HG03520 (cell line): ENCODE results near the gene KRT20.
"Not testable (repeated sequence)": the region's sequence is repeated elsewhere in the genome, so short reads cannot be mapped to it uniquely, and the experiment has no call there.

Experiments
- ATAC-seq: cut with Tn5 transposase; IDR thresholded peaks from one replicate; pipeline ENCODE4 v1.9.1; 2021; ENCODE audit warnings: mild to moderate bottlenecking, moderate library complexity; ENCODE audit not compliant: unreplicated experiment

KRT20 gene

GRCh38 chr17:40901981-40902474 is 17.0 kb upstream of the KRT20 start:
- no peak for ATAC-seq

- no peak for ATAC-seq
Observed at GRCh38 chr17:40900809-40901356, 15.8 kb upstream of the KRT20 start.

DNA sequence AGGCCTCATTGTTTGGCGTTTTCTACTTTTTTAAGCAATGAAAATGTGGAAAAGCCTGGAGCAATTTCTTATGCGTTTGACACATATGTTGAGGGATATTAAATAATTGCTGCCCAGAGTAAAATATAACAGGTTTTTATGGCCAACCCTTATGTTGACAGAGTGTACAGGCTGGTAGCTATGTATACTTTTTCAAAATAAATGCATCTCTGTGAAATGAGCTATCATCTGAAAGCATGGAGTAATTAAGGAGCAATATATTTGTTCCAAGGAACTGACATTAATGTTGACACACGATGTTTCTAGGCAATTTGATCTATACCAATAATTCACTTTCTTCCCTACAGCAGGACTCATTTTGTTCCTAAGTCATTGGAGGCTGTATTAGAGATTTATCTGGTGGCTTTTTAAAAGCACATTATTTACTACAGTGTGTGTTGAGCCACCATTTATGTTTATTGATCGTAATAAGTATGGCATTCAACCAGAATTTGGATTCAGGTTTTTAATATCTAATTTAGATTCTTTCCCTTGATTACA is 11.9 kb upstream of the KRT20 start:
- ATAC-seq = no peak

DNA sequence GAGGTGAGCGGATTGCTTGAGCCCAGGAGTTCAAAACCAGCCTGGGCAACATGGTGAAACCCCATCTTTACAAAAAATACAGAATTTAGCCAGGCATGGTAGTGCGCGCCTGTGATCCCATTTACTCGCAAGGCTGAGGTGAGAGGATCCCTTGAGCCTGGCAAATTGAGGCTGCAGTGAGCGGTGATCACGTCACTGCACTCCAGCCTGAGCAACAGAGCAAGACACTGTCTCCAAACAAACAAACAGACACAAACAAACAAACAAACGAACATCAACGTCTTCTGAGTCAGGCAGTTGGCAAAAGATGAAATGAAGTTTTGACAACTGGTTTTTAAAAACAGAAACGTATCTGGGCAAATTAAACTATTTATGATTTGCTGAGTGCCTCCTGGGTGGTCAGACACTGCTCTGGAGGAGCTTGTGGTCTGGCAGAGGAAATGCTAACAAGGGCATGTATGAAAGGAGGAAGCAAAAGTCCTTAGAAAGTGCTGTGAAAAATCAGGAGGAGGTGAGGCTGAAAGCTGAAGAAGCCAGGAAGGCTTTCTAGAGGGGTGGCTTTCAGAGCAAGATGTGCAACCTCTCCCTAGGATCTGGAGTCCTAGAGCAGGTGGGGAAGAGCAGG is 10.2 kb upstream of the KRT20 start:
- ATAC-seq = no peak

- no peak for ATAC-seq
Observed at GRCh38 chr17:40888196-40888720, 3.2 kb upstream of the KRT20 start.

- ATAC-seq = no peak
Observed at GRCh38 chr17:40886090-40886489, 1.0 kb upstream of the KRT20 start.

- ATAC-seq = no peak
Observed at GRCh38 chr17:40883626-40884334, 1.3 kb downstream of the KRT20 start.

- no peak for ATAC-seq
Observed at GRCh38 chr17:40883031-40883430, 2.0 kb downstream of the KRT20 start.

GRCh38 chr17:40879026-40879425 is 6.0 kb downstream of the KRT20 start:
- ATAC-seq = no peak

- ATAC-seq = no peak
Observed at GRCh38 chr17:40878044-40878443, 7.0 kb downstream of the KRT20 start.

GRCh38 chr17:40873801-40874200 is 11.2 kb downstream of the KRT20 start:
- ATAC-seq = no peak

GRCh38 chr17:40873255-40873654 is 11.8 kb downstream of the KRT20 start:
- ATAC-seq = no peak

GRCh38 chr17:40872416-40872815 is 12.6 kb downstream of the KRT20 start:
- no peak for ATAC-seq

- no peak for ATAC-seq
Observed at GRCh38 chr17:40871316-40871715, 13.7 kb downstream of the KRT20 start.

DNA sequence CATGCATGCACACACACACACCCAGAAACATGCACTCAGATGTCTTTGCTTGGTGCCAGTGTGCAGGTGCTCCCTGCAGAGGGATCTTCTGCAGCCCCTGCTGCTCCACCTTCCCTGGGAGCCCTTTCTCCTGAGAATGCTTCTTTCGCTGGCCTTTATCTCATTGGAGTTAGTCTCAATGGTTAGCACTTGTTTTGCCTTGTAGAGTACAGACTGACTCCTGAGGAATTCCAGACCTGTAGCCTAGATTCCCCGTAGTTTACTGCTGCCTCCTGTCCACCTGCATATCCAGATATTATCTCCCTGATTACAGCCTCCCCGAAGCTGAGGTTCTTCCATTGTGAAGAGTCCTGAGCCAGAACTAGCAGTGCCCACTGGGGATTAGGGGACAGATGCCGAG is 14.9 kb downstream of the KRT20 start:
- no peak for ATAC-seq

DNA sequence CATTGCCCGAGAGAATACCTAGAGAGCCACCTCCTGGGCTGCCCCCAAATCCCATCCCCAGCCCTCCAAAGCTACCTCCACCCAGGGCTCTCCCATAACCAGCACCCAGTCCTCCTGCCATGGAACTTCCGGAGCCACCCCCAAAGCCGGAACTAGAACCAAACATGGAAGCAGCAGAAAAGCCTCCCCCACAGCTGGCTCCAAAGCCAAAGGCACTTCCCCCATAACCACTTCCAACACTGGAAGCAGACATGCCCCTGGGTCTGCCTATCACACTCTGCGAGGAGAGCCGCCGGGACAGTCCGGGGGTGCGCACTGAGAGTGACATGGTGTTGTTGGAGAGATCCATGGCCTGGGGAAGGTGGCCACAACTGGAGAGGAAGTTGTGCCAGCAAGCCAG is 18.2 kb downstream of the KRT20 start, which contains the start of gene KRT12:
TSS of gene KRT12 (minus strand) at position 386 of the 400 bp plus-strand sequence. CDS start at position 349, 37 bp downstream.
- ATAC-seq = no peak

- ATAC-seq = no peak
Observed at GRCh38 chr17:40864661-40865390, 20.2 kb downstream of the KRT20 start.

GRCh38 chr17:40862985-40863733 is 21.9 kb downstream of the KRT20 start:
- no peak for ATAC-seq

GRCh38 chr17:40859536-40859935 is 25.5 kb downstream of the KRT20 start:
- no peak for ATAC-seq

DNA sequence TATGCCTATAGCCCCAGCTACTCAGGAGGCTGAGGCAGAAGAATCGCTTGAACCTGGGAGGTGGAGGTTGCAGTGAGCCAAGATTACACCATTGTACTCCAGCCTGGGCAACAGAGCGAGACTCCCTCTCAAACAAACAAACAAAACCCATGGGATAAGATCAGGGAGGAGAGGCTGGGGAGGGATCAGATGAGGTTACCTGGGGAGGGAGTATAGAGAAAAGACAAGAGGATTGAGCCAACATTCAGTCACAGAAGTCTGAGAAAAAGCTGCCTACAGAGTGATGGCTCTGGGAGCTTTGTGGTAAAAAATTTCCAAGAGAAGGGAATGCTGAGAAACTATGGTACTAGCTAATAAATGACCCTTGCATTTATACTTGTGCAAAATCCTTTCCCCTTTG is 26.4 kb downstream of the KRT20 start:
- ATAC-seq = not testable (repeated sequence)
